H7 (cell line): ENCODE results near the gene WIPF2. TPM values are rescaled to one million over a fixed set of nuclear protein-coding genes. Genes with fewer than 3 reads are reported as not detected.

ENCODE experiments used
- DNase-seq: peaks from one replicate; pipeline ENCODE4 v3.0.0; 2012
- H3K27me3 ChIP-seq: 2 replicates; pipeline ENCODE4 v1.6.0; 2011; ENCODE audit warnings: mild to moderate bottlenecking, low read length; ENCODE audit not compliant: control insufficient read depth, insufficient read depth
- H3K36me3 ChIP-seq: replicated peaks from 2 replicates; pipeline ENCODE4 v1.5.1; 2011; ENCODE audit warnings: low read length; ENCODE audit not compliant: control insufficient read depth, insufficient read depth
- H3K4me3 ChIP-seq: 2 replicates; pipeline ENCODE4 v1.5.1; 2011; ENCODE audit warnings: low read depth, mild to moderate bottlenecking, control low read depth, low read length, moderate library complexity; ENCODE audit not compliant: insufficient read depth
- total RNA-seq: library from RNA; depleted of rRNA; stranded (reverse); fragments of >200 nt; shearing (Covaris generic); gene quantifications from 2 replicates; pipeline ENCODE4 v1.2.3, GENCODE V29; 2014; rRNA removed

WIPF2 gene, protein sequence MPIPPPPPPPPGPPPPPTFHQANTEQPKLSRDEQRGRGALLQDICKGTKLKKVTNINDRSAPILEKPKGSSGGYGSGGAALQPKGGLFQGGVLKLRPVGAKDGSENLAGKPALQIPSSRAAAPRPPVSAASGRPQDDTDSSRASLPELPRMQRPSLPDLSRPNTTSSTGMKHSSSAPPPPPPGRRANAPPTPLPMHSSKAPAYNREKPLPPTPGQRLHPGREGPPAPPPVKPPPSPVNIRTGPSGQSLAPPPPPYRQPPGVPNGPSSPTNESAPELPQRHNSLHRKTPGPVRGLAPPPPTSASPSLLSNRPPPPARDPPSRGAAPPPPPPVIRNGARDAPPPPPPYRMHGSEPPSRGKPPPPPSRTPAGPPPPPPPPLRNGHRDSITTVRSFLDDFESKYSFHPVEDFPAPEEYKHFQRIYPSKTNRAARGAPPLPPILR
- 3.7 and 5.4 TPM in 2 replicates for total RNA-seq

DNA sequence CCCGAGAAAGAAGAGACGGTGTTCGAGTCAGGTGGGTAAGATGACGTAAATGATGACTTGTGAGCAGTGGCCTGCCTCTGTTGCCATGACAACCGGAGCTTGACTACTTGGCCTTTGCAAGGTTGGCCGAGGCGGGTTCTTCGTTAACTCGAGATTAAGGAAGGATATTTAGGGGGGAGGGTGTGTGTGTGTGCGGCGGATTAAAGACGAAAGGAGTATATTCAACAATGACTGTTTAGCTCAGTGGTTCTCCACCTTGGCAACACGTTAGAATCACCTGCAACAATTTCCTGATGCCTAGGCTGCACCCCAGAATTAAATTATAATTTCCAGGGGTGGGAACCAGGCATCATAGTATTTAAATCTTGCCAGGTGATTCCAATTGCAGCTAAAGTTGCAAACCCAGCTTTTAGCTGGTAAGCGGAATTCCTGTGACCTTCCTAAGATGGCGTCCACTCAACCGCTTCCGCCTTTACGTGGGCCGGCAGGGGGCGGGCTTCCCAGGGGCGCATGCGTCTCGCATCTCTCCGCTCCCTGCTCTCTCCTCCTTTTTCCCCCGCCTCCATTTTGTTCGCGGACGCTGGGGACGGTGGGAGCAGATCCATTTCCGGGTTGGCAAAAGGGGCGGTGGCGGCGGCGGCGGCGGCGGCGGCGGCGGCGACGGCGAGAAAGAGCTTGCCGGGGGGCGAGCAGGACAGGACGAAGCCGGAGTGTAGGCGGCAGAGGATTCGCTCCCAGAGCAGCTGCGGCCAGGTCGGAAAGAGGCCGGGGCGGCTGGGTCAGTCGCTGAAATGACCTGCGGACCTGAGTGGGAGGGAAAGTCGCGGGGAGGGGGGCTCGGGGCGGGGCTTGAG is at the start of gene WIPF2:
Gene WIPF2, plus strand, starts transcription at position 565 of the 854 bp plus-strand sequence. CDS start 37,156 bp downstream, outside the sequence.
- Histone ChIP-seq H3K4me3 (peak within 1 kb of the TSS; percentile 73), H3K36me3 (no peaks in the 10 kb centered on the region), H3K27me3 (no peaks in the 10 kb centered on the region)
- peak; percentile 96 for DNase-seq

DNA sequence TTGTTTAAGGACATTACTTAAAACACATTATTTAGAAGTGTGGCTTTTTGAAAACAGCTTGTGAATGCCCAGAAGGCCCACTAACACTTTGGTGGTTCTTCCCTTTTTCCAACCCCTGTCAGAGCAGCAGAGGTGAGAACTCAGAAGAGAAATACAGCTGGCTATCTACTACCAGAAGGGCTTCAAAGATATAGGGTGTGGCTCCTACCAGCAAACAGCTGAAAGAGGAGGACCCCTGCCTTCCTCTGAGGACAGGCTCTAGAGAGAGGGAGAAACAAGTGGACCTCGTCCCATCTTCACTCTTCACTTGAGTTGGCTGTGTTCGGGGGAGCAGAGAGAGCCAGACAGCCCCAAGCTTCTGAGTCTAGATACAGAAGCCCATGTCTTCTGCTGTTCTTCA is 48.8 kb upstream of the WIPF2 start:
- Histone ChIP-seq H3K36me3 (peaks cover 29% of the 10 kb centered on the region), H3K27me3 (no peaks in the 10 kb centered on the region), H3K4me3 (no peak overlapping the region)
- DNase-seq = no peak

DNA sequence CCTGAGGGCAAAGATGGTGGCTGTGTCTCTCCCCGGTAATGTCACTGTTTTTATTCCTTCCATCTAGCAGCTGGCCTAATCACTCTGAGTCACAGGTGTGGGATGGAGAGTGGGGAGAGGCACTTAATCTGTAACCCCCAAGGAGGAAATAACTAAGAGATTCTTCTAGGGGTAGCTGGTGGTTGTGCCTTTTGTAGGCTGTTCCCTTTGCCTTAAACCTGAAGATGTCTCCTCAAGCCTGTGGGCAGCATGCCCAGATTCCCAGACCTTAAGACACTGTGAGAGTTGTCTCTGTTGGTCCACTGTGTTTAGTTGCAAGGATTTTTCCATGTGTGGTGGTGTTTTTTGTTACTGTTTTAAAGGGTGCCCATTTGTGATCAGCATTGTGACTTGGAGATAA is 47.4 kb upstream of the WIPF2 start:
- H3K4me3 ChIP-seq = no peak overlapping the region
- peaks cover 27% of the 10 kb centered on the region for H3K36me3 ChIP-seq
- no peaks in the 10 kb centered on the region for H3K27me3 ChIP-seq
- no peak for DNase-seq

DNA sequence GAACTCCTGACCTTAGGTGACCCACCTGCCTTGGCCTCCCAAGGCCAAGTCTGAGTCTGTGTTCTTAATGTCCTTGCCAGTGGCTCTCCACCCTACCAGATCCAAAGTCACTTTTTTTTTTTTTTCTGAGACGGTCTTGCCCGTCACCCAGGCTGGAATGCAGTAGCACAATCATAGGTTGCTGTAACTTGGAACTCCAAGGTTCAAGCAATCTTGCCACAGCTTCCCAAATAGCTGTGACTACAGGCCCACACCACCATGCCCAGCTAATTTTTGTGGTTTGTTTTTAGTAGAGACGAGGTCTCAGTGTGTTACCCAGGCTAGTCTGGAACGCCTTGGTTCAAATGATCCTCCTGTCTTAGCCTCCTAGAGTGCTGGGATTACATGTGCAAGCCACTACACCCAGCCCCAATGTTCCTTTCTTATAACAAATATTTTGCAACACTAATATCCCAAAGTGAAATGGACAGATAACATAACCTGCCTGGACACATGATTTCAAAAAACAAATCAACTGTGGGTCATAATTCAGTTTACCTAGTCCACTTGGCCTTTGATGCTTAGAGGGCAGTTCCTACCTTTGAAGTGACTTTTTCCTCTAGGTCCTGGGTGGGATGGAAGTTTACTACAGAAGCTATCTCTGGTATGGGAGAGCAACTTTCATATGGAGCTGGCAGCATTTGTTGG is 45.9 kb upstream of the WIPF2 start:
- peaks cover 24% of the 10 kb centered on the region for H3K36me3 ChIP-seq
- no peaks in the 10 kb centered on the region for H3K27me3 ChIP-seq
- no peak overlapping the region for H3K4me3 ChIP-seq
- no peak for DNase-seq

DNA sequence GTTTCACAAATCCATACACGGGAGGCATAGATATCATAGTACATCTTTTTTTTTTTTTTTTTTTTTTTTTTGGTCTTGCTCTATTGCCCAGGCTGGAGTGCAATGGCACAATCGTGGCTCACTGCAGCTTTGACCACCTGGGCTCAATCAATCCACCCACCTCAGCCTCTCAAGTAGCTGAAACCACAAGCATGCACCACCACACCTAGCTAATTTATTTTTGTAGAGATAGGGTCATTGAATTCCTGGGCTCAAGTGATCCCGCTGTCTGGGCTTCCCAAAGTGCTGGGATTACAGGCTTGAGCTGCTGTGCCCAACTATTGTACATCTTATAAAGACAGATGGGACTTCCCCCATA is 45.3 kb upstream of the WIPF2 start:
- Histone ChIP-seq H3K36me3 (peaks cover 23% of the 10 kb centered on the region), H3K4me3 (no peak overlapping the region), H3K27me3 (no peaks in the 10 kb centered on the region; the same call in 1 of the 2 replicates)
- DNase-seq = no peak

DNA sequence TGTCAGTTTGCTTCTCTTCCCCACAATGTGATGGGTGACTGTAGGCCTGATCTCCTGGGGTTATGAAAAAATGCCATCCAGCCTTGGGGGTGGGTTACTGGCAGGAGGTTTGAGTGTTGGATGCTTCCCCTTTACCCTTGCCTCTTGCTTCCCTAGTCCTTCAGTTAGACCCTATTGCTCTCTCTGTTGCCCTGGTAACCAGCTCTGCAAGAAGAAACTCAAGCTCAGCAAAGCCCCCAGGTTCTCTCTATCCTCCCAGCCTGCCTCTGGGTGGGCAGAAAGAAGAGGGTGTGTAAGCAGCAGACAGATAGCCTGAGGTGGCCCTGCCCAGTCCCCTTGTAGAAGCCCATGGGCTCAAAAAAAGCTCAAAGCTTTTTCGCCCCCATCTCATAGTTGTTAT is 44.6 kb upstream of the WIPF2 start:
- DNase-seq = no peak
- Histone ChIP-seq H3K4me3 (no peak overlapping the region), H3K36me3 (peaks cover 17% of the 10 kb centered on the region), H3K27me3 (no peaks in the 10 kb centered on the region; the same call in 1 of the 2 replicates)

DNA sequence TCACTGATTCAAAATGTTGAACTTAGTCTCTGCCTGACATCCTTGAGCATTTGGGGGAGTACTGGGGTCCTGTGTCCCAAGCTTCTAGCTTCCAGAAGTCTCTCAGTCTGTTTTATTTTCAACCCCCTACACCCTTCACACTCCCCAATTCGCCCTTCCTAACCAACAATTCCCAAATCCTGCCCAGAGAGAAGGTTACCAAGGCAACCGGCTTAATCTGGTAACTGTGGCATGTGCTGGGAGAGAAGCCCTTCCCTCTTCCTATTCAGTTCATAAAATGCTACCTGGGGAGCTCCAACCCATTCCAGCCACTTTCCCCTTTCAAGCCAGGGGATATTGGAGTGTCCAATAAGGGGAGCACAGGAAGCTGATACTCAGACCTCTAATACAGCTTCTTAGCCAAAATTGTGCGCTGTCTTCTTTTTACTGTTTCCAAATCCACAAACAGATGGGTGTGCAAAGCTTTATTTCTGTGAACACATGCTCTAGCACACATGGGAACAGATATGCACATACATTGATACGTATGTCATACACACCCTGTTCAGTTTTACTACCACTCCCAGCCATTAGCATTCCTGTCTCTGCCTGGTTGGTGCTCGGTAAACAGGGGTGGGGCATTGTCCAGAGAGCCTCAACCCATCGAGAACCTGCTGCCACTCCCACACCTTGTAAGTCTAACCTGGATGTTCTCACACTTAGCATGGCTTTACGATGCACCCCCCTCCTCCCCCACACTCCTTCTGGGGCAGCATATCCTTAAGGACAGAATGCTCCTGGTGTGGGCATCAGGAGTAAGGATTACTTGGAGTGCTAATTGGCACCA is 43.0 kb upstream of the WIPF2 start:
- Histone ChIP-seq H3K36me3 (peaks cover 7% of the 10 kb centered on the region), H3K4me3 (no peak overlapping the region), H3K27me3 (no peaks in the 10 kb centered on the region; the same call in 1 of the 2 replicates)
- peak; percentile 32 for DNase-seq

DNA sequence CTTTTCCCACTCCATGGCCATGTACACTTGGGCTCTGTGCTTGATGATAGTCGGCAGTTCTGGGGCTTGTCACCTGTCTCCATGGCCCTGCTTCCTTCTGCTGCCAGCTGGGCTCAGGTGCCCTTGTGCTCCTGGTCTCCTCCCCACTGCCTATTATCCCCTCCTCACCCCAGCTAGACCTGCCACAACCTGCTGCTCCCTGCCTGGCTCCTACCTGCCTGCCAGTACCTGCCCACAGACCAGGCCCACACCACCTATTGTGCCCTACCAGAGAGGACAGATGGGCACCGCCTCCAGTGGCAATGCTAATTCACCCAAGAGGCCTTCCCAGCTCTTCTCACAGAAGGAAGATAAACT is 42.4 kb upstream of the WIPF2 start:
- H3K4me3 ChIP-seq = no peak overlapping the region
- DNase-seq = peak; percentile 44
- H3K27me3 ChIP-seq = no peaks in the 10 kb centered on the region; the same call in 1 of the 2 replicates
- H3K36me3 ChIP-seq = peaks cover 2% of the 10 kb centered on the region

DNA sequence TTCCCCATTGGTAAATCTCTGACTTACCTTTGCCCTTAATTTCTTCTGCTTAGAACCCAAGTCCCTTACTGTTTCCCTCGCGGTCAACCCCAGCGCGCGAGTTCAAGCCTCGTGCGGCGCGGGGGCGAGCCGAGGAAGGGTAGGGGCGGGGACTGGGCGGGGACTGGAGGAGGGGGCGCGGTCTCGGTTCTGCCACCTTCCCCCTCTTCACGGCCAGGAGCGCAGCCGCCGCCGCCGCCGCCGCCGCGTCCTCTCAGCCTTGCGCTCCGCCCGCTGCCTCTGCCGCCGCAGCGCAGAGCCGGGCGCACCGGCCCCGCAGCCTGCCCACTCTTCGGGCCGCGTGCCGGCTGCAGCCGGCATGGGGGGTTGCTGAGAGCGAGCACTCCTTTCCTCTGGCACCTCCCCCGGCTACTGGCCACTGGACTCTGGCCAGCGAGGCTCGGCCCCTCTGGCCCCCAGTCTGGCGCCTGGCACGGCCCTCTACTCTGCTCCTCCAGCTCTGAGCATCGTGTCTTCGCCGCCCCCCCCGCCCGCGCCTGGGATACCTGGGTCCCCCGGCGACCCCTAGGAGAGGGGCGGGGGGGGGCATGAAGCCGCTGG is 41.7 kb upstream of the WIPF2 start, which contains the start of gene RAPGEFL1:
Gene RAPGEFL1, plus strand, starts transcription at position 196 of the 600 bp plus-strand sequence. Its CDS starts 392 bp downstream, at position 588.
- peak; percentile 98 for DNase-seq
- no peaks in the 10 kb centered on the region; the same call in 1 of the 2 replicates for H3K27me3 ChIP-seq
- H3K36me3 ChIP-seq = peaks cover 1% of the 10 kb centered on the region; the same call in 1 of the 2 replicates
- H3K4me3 ChIP-seq = peak within 1 kb of the TSS; percentile 67

DNA sequence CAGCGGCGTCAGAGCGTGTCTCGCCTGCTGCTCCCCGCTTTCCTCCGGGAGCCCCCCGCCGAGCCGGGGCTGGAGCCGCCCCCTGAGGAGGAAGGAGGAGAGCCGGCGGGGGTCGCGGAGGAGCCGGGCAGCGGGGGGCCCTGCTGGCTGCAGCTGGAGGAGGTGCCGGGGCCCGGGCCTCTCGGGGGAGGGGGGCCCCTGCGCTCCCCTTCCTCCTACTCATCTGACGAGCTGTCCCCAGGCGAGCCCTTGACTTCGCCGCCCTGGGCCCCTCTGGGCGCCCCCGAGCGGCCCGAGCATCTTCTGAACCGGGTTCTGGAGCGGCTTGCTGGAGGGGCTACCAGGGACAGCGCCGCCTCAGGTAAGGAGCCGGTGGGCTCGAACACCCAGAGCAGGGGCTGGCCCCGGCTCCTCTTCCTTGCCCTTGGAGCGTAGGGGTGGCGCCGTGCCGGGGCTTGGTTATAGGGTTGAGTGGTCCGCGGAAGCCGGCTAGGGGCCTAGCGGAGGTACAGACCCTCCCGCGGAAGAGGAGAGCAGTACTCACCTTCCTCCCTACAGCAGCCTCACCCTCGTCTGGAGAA is 41.0 kb upstream of the WIPF2 start:
- Histone ChIP-seq H3K36me3 (peaks cover 1% of the 10 kb centered on the region; the same call in 1 of the 2 replicates), H3K4me3 (peak overlapping the region; percentile 67), H3K27me3 (no peaks in the 10 kb centered on the region; the same call in 1 of the 2 replicates)
- peak; percentile 86 for DNase-seq

DNA sequence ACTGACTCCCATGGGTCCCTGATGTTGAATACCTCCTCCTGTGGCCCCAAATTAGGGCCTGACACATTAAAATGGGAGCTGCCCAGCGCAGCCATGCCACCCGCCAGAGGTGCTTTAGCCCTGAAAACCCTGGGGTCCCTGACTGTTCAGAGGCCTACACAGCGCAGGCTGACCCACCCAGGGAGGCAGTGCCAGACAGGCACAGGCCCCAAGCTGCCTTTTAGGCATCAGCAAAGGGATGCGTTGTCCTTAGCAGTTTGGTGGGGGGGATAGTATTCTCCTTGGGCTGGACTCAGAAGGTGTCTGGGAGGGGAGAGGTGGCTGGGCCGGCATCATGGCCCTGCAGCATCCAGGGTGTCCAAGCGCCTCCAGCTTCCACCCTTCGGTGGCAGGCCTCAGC is 40.4 kb upstream of the WIPF2 start:
- DNase-seq = peak; percentile 38

DNA sequence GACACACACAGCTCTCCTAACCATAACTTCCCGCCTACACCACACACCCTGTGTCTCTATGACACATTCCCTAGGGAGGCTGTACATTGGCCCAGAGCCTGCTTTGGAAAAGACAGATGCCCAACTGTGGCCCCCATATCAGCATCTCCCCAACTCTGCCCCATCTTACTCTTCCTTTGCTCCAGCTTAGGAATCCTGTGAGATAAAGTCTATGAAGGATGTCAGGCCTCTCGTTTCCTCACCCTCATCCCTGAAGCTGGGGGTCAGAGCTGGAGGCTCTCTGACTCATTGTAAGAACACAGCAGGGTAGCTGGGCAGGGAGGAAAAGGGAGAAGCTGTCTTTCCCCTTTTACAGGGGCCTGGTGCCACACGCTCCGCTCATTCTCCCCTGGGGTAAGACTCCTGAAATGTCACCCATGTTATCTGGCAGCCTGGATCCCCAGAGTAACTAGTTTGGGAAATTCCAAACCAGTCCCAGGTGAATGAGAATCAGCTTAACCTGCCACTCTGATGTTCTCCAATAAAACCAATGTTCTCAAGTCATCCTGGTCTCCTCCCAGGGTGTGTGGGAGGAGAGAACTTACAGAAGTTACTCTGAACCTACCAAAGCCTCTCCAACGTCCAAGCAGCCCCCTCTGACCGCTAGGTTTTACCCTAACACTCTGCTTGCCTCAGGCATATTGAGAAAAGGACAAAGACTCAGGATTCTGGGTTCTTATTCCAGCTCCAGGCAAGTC is 39.0 kb upstream of the WIPF2 start:
- peak; percentile 57 for DNase-seq
- Histone ChIP-seq H3K36me3 (0 out of 2 replicates have a peak, but pooled peaks cover 1% of the 10 kb centered on the region), H3K4me3 (no peak overlapping the region), H3K27me3 (no peaks in the 10 kb centered on the region; the same call in 1 of the 2 replicates)

More for the DNA sequence above, 40.4 kb upstream of the WIPF2 start:
- Histone ChIP-seq H3K36me3 (peaks cover 1% of the 10 kb centered on the region; the same call in 1 of the 2 replicates), H3K27me3 (no peaks in the 10 kb centered on the region; the same call in 1 of the 2 replicates), H3K4me3 (no peak overlapping the region)
